SJSA1 (cell line): Measurements from ENCODE around the gene LILRA1. TPM values are rescaled to one million over a fixed set of nuclear protein-coding genes. Genes with fewer than 3 reads are reported as not detected.
"Not testable (repeated sequence)": the region's sequence is repeated elsewhere in the genome, so short reads cannot be mapped to it uniquely, and the experiment has no call there.

ENCODE experiments used
- DNase-seq, 2 experiments: peaks; one replicate each; pipeline ENCODE4 v3.0.0-alpha.2; 2015 to 2020; ENCODE audit warnings: low spot score in 2 of 2, low read depth in 1 of 2
- H3K27ac ChIP-seq: fragments of 250-450 bp; sonication (Bioruptor Pico); 2 replicates; pipeline ENCODE4 v1.5.1; 2020; ENCODE audit warnings: mild to moderate bottlenecking, moderate library complexity
- H3K27me3 ChIP-seq: fragments of 250-450 bp; sonication (Bioruptor Pico); replicated peaks from 2 replicates; pipeline ENCODE4 v1.5.1; 2020; ENCODE audit warnings: mild to moderate bottlenecking, moderate library complexity
- H3K36me3 ChIP-seq: fragments of 250-450 bp; sonication (Bioruptor Pico); 2 replicates; pipeline ENCODE4 v1.5.1; 2020; ENCODE audit warnings: mild to moderate bottlenecking
- H3K4me1 ChIP-seq: fragments of 250-450 bp; sonication (Bioruptor Pico); replicated peaks from 2 replicates; pipeline ENCODE4 v1.6.1; 2021; ENCODE audit warnings: mild to moderate bottlenecking
- H3K4me3 ChIP-seq: fragments of 250-450 bp; sonication (Bioruptor Pico); 2 replicates; pipeline ENCODE4 v1.5.1; 2020; ENCODE audit warnings: mild to moderate bottlenecking
- H3K9me3 ChIP-seq: fragments of 250-450 bp; sonication (Bioruptor Pico); replicated peaks from 2 replicates; pipeline ENCODE4 v1.5.1; 2020; ENCODE audit warnings: mild to moderate bottlenecking
- total RNA-seq: library from RNA; depleted of rRNA; stranded (reverse); fragments of >200 nt; shearing (Covaris generic); gene quantifications from 2 replicates; pipeline ENCODE4 v1.2.3, GENCODE V29; 2014

LILRA1 gene
- total RNA-seq, 1 experiment from 2014 or later = not detected

DNA sequence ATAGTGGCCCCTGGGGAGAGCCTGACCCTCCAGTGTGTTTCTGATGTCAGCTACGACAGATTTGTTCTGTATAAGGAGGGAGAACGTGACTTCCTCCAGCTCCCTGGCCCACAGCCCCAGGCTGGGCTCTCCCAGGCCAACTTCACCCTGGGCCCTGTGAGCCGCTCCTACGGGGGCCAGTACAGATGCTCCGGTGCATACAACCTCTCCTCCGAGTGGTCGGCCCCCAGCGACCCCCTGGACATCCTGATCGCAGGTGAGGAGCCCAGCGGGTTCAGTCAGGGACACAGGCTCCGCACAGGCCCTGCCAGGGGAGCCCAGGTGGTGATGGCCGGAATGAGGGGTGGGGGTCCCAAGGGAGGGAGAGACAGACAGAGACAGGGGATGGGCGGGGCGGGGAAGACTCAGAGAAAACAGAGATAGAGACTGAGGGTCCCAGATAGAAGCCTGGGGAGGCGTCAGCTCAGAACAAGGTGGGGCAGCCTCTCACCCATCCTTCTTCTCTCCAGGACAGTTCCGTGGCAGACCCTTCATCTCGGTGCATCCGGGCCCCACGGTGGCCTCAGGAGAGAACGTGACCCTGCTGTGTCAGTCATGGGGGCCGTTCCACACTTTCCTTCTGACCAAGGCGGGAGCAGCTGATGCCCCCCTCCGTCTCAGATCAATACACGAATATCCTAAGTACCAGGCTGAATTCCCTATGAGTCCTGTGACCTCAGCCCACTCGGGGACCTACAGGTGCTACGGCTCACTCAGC, 2.4 kb downstream of the LILRA1 start:
- DNase-seq, H3K9me3 ChIP-seq, H3K36me3 ChIP-seq, H3K27ac ChIP-seq, H3K27me3 ChIP-seq, H3K4me3 ChIP-seq, H3K4me1 ChIP-seq: not testable (repeated sequence)

DNA sequence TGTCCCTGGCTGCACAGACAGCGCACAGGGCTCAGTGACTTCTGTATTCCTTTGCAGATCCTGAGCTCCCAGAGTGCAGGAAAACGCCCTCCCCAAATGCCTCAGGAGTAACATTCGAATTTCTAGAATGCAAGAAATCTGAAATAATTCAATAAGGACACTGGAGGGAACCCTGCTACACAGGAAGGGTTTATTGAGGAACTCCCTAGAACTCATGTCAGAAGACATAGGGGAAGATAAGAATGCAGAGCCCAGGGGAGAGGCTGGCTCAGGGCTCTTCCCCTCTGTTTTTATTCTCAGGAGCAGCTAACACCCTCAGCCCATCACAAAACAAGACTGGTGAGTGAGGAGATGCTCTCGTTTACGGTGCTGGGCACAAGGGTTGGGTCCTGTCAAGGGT, 6.8 kb downstream of the LILRA1 start:
- DNase-seq = no peak
- Histone ChIP-seq H3K4me1 (no peaks in the 10 kb centered on the region), H3K27me3 (0 out of 2 replicates have a peak, but pooled peaks cover 3% of the 10 kb centered on the region), H3K27ac (no peak overlapping the region), H3K4me3 (no peak overlapping the region), H3K9me3 (no peaks in the 10 kb centered on the region), H3K36me3 (no peaks in the 10 kb centered on the region)

- Histone ChIP-seq H3K36me3 (no peaks in the 10 kb centered on the region), H3K27me3 (no peaks in the 10 kb centered on the region), H3K9me3 (no peaks in the 10 kb centered on the region), H3K27ac (no peak overlapping the region), H3K4me3 (no peak overlapping the region), H3K4me1 (no peaks in the 10 kb centered on the region)
- no peak for DNase-seq
Observed at GRCh38 chr19:54606230-54606629, 12.8 kb downstream of the LILRA1 start.

DNA sequence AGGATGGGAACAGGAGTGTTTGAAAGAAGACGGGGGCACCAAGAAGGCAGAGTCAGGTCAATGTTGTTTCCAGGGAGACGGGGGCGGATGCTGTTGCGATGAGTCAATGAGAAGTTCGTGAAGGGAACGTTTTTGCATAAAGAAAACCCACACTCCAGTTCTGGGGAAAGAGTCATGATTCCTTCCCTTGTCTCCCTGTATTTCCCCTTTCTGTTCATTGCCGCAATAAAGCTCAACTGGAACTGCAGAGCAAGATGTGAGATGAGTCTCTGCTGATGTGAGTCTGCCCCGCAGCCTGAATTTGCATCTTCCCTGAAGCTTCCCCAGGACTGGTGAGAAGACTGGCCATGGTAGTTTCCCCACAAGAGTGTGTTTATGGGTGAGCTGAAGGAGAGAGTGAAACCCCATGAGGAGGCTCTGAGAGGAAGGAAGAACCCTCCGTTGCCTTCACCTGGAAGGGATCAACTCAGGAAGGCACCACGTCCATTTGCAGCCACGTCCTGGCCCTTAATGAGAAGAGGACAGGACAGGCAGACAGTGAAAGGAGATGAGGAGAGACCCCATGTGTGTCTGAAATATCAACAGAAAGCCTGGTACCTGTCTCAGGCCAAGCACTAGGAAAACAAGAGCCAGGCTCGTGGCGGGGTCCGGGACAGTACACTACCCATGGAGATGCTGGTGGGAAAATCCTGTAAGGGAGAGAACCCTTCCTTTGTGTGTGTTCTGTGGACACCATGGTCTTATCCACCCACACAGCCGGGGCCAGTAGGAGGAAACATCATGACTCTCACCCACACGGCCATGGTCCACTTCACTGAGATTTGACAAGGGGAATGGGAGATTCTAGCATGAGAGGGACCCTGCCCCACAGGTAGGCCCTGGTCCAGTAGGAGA, 13.7 kb downstream of the LILRA1 start:
- H3K27ac ChIP-seq = no peak overlapping the region
- no peaks in the 10 kb centered on the region for H3K4me1 ChIP-seq
- no peaks in the 10 kb centered on the region for H3K9me3 ChIP-seq
- DNase-seq = no peak
- H3K36me3 ChIP-seq = no peaks in the 10 kb centered on the region
- H3K4me3 ChIP-seq = no peak overlapping the region
- no peaks in the 10 kb centered on the region for H3K27me3 ChIP-seq

DNA sequence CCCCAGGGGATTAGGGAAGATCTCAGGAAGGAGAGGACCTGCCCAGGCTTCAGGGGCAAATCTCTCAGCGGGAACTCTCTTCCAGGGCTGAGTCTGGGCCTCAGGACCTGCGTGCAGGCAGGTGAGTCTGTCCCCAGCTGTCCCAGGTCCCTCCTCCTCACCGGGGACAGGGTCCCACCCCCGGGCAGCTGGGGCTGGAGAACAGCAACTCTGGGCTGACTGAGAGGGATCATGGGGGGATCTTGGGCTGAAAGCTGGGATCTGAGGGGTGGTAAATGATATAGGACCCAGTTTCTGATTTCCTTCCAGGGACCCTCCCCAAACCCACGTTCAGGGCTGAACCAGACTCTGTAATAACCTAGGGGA, 14.3 kb downstream of the LILRA1 start:
- H3K27me3 ChIP-seq = no peaks in the 10 kb centered on the region
- H3K4me1 ChIP-seq = no peaks in the 10 kb centered on the region
- H3K27ac ChIP-seq = no peak overlapping the region
- no peaks in the 10 kb centered on the region for H3K9me3 ChIP-seq
- DNase-seq = no peak
- H3K4me3 ChIP-seq = no peak overlapping the region
- no peaks in the 10 kb centered on the region for H3K36me3 ChIP-seq

- no peak overlapping the region for H3K27ac ChIP-seq
- no peaks in the 10 kb centered on the region for H3K27me3 ChIP-seq
- DNase-seq = no peak
- H3K36me3 ChIP-seq = no peaks in the 10 kb centered on the region
- no peak overlapping the region for H3K4me3 ChIP-seq
- H3K9me3 ChIP-seq = no peaks in the 10 kb centered on the region
- H3K4me1 ChIP-seq = no peaks in the 10 kb centered on the region
Observed at GRCh38 chr19:54608205-54608604, 14.8 kb downstream of the LILRA1 start.

DNA sequence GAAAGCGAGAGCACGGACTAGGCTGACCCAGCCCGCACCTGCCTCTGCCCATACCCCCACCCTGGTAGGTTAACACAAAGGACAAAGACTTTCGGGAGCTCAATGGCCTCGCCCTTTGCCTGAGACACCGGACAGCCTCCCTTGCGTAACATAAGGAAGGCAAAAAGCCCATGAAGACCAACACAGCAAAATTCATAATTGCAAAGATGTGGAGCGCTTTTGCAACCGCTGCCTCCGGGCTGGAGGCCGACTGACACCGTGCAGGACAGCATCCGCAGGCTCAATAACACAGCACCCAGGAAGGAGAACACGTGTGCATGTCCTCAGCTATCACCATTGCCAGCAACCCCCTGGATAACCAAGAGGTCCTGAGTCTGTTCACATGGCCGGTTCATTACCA, 15.4 kb downstream of the LILRA1 start:
- no peaks in the 10 kb centered on the region for H3K9me3 ChIP-seq
- no peak for DNase-seq
- no peak overlapping the region for H3K4me3 ChIP-seq
- no peak overlapping the region for H3K27ac ChIP-seq
- H3K36me3 ChIP-seq = no peaks in the 10 kb centered on the region
- H3K27me3 ChIP-seq = no peaks in the 10 kb centered on the region
- no peaks in the 10 kb centered on the region for H3K4me1 ChIP-seq

DNA sequence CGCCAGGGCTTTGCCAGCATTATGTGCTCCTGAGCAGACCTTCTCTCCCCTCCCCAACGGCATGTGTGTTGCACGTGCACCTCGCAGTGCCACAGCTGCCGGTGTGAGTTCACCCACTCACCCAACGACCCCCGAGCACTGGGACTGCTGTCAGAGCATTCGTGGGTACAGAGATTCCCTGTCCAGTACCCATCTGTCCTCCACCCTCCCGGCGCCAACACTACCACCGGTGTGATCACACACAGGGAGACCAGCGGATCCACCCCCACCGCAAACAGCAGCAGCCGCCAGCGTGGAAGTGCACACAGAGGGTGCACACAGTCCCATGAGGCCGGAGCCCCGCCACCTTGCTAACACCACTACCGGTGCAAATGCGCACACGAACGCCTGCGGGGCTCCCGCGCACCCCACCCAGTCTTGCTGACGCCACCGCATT, 15.9 kb downstream of the LILRA1 start:
- Histone ChIP-seq H3K36me3 (no peaks in the 10 kb centered on the region), H3K4me3 (no peak overlapping the region), H3K27me3 (no peaks in the 10 kb centered on the region), H3K27ac (no peak overlapping the region), H3K4me1 (no peaks in the 10 kb centered on the region), H3K9me3 (no peaks in the 10 kb centered on the region)
- no peak for DNase-seq

DNA sequence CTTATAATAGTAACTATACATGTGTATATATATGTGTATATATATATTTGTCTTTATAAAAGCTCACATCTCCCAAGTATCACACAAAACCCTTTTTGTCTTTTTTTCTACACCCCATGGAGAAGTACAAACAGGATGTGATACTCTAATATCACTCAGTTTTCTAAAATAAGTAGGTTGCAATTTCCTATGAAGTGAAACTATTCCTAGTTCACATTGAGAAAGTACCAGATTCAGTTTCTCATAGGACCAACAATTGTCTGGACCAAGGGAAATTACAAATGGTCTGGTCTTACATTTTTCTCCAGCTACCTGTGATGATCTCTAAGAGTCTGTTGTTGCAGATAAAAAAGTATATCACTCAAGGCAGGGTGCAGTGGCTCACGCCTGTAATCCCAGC, 19.0 kb downstream of the LILRA1 start:
- Histone ChIP-seq H3K27ac (no peak overlapping the region), H3K4me1 (no peaks in the 10 kb centered on the region), H3K4me3 (no peak overlapping the region), H3K9me3 (no peaks in the 10 kb centered on the region), H3K36me3 (no peaks in the 10 kb centered on the region), H3K27me3 (no peaks in the 10 kb centered on the region)
- no peak for DNase-seq

- no peak for DNase-seq
- H3K4me3 ChIP-seq = no peak overlapping the region
Observed at GRCh38 chr19:54614726-54615125, 21.3 kb downstream of the LILRA1 start.

GRCh38 chr19:54616057-54616456, 22.6 kb downstream of the LILRA1 start:
- H3K27me3 ChIP-seq = peaks cover 3% of the 10 kb centered on the region; the same call in 1 of the 2 replicates
- no peaks in the 10 kb centered on the region for H3K9me3 ChIP-seq
- H3K4me3 ChIP-seq = no peak overlapping the region
- H3K4me1 ChIP-seq = no peaks in the 10 kb centered on the region
- H3K36me3 ChIP-seq = no peaks in the 10 kb centered on the region
- no peak for DNase-seq
- H3K27ac ChIP-seq = no peak overlapping the region

More at GRCh38 chr19:54614726-54615125, 21.3 kb downstream of the LILRA1 start:
- H3K4me1 ChIP-seq = no peaks in the 10 kb centered on the region
- H3K27me3 ChIP-seq = peaks cover 3% of the 10 kb centered on the region; the same call in 1 of the 2 replicates
- no peaks in the 10 kb centered on the region for H3K36me3 ChIP-seq
- no peak overlapping the region for H3K27ac ChIP-seq
- H3K9me3 ChIP-seq = no peaks in the 10 kb centered on the region

- Histone ChIP-seq H3K36me3 (no peaks in the 10 kb centered on the region), H3K9me3 (no peaks in the 10 kb centered on the region), H3K27me3 (peaks cover 3% of the 10 kb centered on the region; the same call in 1 of the 2 replicates), H3K27ac (no peak overlapping the region), H3K4me1 (no peaks in the 10 kb centered on the region), H3K4me3 (no peak overlapping the region)
- no peak for DNase-seq
Observed at GRCh38 chr19:54616821-54617560, 23.6 kb downstream of the LILRA1 start.

- Histone ChIP-seq H3K27ac (no peak overlapping the region), H3K36me3 (no peaks in the 10 kb centered on the region), H3K27me3 (peaks cover 3% of the 10 kb centered on the region; the same call in 1 of the 2 replicates), H3K9me3 (no peaks in the 10 kb centered on the region), H3K4me1 (no peaks in the 10 kb centered on the region), H3K4me3 (no peak overlapping the region)
- DNase-seq = no peak
Observed at GRCh38 chr19:54620464-54620863, 27.0 kb downstream of the LILRA1 start.
